ENCODE data around the gene CHST9.
"Not testable (repeated sequence)": the region's sequence is repeated elsewhere in the genome, so short reads cannot be mapped to it uniquely, and the experiment has no call there.

Gene CHST9

GRCh38 chr18:26999797-27000196, 185.3 kb downstream of the CHST9 start:
- FAIRE-seq = no peak

- FAIRE-seq = no peak
These were observed 191.5 kb downstream of the CHST9 start for GRCh38 chr18:26993568-26993967.

- no peak for FAIRE-seq
These were observed 192.2 kb downstream of the CHST9 start for GRCh38 chr18:26992926-26993325.

- FAIRE-seq = no peak
These were observed 195.3 kb downstream of the CHST9 start for GRCh38 chr18:26989842-26990241.

GRCh38 chr18:26981360-26982082, 203.6 kb downstream of the CHST9 start:
- no peak for FAIRE-seq

- FAIRE-seq = no peak
These were observed 206.2 kb downstream of the CHST9 start for GRCh38 chr18:26978812-26979341.

GRCh38 chr18:26977781-26978180, 207.3 kb downstream of the CHST9 start:
- FAIRE-seq = no peak

- FAIRE-seq = no peak
These were observed 208.9 kb downstream of the CHST9 start for GRCh38 chr18:26976206-26976605.

- FAIRE-seq = not testable (repeated sequence)
These were observed 212.6 kb downstream of the CHST9 start for GRCh38 chr18:26972549-26972948.

GRCh38 chr18:26971409-26971808, 213.7 kb downstream of the CHST9 start:
- FAIRE-seq = no peak

- no peak for FAIRE-seq
These were observed 214.5 kb downstream of the CHST9 start for GRCh38 chr18:26970637-26971036.

- no peak for FAIRE-seq
These were observed 219.9 kb downstream of the CHST9 start for GRCh38 chr18:26965206-26965605.

- FAIRE-seq = no peak
These were observed 221.8 kb downstream of the CHST9 start for GRCh38 chr18:26963292-26963691.

GRCh38 chr18:26961839-26962238, 223.3 kb downstream of the CHST9 start:
- FAIRE-seq = no peak

- no peak for FAIRE-seq
These were observed 224.2 kb downstream of the CHST9 start for GRCh38 chr18:26960911-26961310.

GRCh38 chr18:26956863-26957262, 228.2 kb downstream of the CHST9 start:
- FAIRE-seq = no peak

GRCh38 chr18:26948703-26949102, 236.4 kb downstream of the CHST9 start:
- FAIRE-seq = no peak

GRCh38 chr18:26943906-26944305, 241.2 kb downstream of the CHST9 start:
- FAIRE-seq = no peak

GRCh38 chr18:26941584-26941983, 243.5 kb downstream of the CHST9 start:
- no peak for FAIRE-seq

GRCh38 chr18:26940744-26941398, 244.2 kb downstream of the CHST9 start:
- FAIRE-seq = no peak

GRCh38 chr18:26931659-26932058, 253.4 kb downstream of the CHST9 start:
- no peak for FAIRE-seq

GRCh38 chr18:26930630-26931029, 254.5 kb downstream of the CHST9 start:
- no peak for FAIRE-seq

- no peak for FAIRE-seq
These were observed 256.3 kb downstream of the CHST9 start for GRCh38 chr18:26928670-26929313.

- not testable (repeated sequence) for FAIRE-seq
These were observed 257.3 kb downstream of the CHST9 start for GRCh38 chr18:26927822-26928221.
